Activated naive CD4-positive, alpha-beta T cell treated with anti-CD3 and anti-CD28 coated beads, Interleukin-2, amount 10 ng/mL, durations not matched to agents 5 hours and 36 hours (primary cell): ENCODE data around the gene TMEM161A. TPM values are rescaled to one million over a fixed set of nuclear protein-coding genes. Genes with fewer than 3 reads are reported as not detected.

Source experiments
- total RNA-seq, 2 experiments: library from RNA; stranded (reverse); gene quantifications; one replicate each; pipeline ENCODE4 v1.2.3, GENCODE V29; 2021

The TMEM161A gene
- 10 to 100 TPM; 21.2 to 21.6 TPM for total RNA-seq

DNA sequence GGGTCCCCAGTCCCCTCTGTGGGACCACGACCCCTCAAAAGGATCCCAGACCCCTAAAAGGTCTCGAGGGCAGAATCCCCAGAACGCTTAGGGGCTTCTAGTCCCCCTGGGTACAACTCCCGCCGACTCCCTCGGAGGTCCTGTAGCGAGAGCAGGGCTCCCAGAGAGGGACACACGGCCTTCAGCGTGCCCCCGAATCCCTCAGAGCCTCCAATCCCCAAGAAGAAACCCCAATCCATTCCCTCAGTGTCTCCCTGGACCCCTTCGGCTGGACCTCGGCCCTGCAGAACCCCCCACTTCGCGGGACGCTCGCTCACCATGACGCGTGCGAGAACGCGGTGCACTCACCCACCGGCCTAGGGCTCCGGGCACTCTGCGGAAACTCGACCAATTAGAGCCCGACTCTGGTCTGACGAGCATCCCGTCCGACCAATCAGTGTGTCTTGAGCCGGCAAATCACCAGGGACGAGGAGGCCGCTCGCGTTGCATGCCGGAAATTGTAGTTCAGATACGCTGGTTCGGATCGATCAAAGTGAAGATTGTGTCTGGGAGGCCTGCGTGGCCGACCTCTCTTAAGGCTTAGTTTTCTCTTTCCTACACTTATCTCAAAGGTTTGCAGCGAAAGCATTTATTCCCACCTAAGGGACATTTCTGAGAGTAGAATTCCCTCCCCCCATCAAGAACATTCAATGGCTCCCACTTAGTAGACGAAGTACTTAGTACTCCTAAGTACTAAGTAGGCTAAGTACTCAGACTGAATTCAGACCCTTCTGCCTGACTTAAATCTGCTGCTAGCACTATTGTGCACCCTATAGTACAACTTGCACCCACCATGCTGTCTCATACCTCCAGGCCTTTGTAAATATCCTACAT lies at the start of gene TMEM161A:
Gene TMEM161A (minus strand): TSS at position 370 of the 873 bp plus-strand sequence. CDS start 50 bp downstream, at position 320.

DNA sequence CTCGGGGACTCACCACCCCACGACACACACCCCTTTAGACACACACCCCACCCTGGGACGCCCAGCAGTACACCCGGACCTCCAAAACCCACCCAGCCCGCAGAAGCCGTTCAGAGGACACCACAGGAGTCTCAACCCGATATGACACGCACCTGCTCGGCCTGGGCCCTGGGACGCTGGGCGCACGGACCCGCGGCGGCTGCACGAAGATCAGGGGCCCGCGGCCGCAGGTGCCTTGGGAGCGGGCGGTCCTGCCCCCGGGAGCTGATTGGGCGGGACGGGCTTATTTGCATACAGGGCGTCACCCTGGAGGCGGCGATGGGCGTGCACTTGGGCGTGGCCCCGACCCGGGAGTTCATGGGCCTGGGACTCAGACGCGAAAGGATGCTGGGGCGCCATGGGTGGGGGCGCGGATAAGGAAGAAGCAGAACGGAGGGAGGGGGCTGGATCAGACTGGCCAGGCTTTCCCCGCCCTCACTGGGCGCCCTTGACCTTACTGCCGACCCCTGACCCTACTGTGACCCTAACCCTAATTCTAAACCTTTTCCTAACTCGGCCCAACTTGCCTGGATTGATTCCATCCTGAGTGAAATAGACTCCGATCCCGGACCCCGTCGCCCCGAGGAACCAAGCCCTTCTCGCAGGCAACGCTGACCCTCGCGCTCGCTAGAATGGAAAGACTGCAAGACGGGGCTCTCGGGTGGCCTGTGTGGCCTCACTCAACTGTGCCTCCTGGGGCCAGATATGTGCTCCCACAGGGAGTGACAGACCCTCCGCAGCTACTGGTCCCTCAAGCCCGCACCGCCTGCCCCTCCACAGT lies 32.0 kb upstream of the TMEM161A start, which contains the start of gene MEF2B:
Gene MEF2B (minus strand): TSS at position 211 of the 820 bp plus-strand sequence. CDS start 19,528 bp downstream, outside the sequence.

Other genes starting within 250 kb of the TMEM161A start
- gene CERS1, start 242.3 kb downstream of the TMEM161A start, total RNA-seq, result not detected
- 100 to 1,000 TPM; 256 to 260 TPM for gene COPE, start 219.1 kb downstream of the TMEM161A start, total RNA-seq
- 10 to 100 TPM; 40.9 to 42.9 TPM for gene DDX49, start 218.8 kb downstream of the TMEM161A start, total RNA-seq
- gene HOMER3, start 197.3 kb downstream of the TMEM161A start, total RNA-seq, result not detected
- 100 to 1,000 TPM; 124 to 134 TPM for gene SUGP2, start 105.0 kb downstream of the TMEM161A start, total RNA-seq
- 10 to 100 TPM; 30.0 to 33.5 TPM for gene ARMC6, start 104.9 kb downstream of the TMEM161A start, total RNA-seq
- 10 to 100 TPM; 23.6 to 25.9 TPM for gene SLC25A42, start 74.5 kb downstream of the TMEM161A start, total RNA-seq
- gene MEF2B, start 31.8 kb upstream of the TMEM161A start, total RNA-seq, result 1 to 10 TPM; 2.7 to 4.5 TPM
- 10 to 100 TPM; 34.5 to 35.0 TPM for gene BORCS8, start 53.7 kb upstream of the TMEM161A start, total RNA-seq
- gene RFXANK, start 53.8 kb upstream of the TMEM161A start, total RNA-seq, result 10 to 100 TPM; 92.8 to 96.1 TPM
- gene NR2C2AP, start 64.9 kb upstream of the TMEM161A start, total RNA-seq, result 10 to 100 TPM; 25.5 to 25.6 TPM
- not detected for gene NCAN, start 73.5 kb upstream of the TMEM161A start, total RNA-seq
- not detected for gene TM6SF2, start 134.8 kb upstream of the TMEM161A start, total RNA-seq
- gene SUGP1, start 182.0 kb upstream of the TMEM161A start, total RNA-seq, result 10 to 100 TPM; 63.3 to 71.0 TPM
- gene MAU2, start 182.4 kb upstream of the TMEM161A start, total RNA-seq, result 10 to 100 TPM; 76.9 to 83.5 TPM